Endothelial cell of umbilical vein (primary cell): ENCODE measurements around the gene ZNF20. TPM values are rescaled to one million over a fixed set of nuclear protein-coding genes. Genes with fewer than 3 reads are reported as not detected.

Experiments used
- BruUV-seq: library from RNA; stranded (reverse); fragments of 400-500 nt; replicated peaks from 2 replicates; lab custom pipeline; 2021; lab: Mats Ljungman, UMichigan
- CTCF ChIA-PET: fragments of 300-600, 350-600 bp; sonication (Branson Sonifier 250); formaldehyde crosslinking; loops from one replicate; lab custom pipeline; 2021; ENCODE audit warnings: antibody characterized with exemption, inconsistent platforms; lab: Charles Lee
- POLR2A ChIA-PET: fragments of 300-600, 350-600 bp; sonication (Branson Sonifier 250); formaldehyde crosslinking; loops from one replicate; lab custom pipeline; 2021; ENCODE audit warnings: antibody characterized with exemption, inconsistent platforms; lab: Charles Lee
- DNase-seq: peaks from one replicate; pipeline ENCODE4 v3.0.0-alpha.2; 2011; ENCODE audit warnings: low read depth, low spot score
- FAIRE-seq: peaks from 2 replicates; lab custom pipeline; 2011; peaks lifted over from hg19 to GRCh38; lab: Jason Lieb, UNC
- H2AFZ ChIP-seq: 2 replicates; pipeline ENCODE4 v1.6.0; 2012; ENCODE audit warnings: low read depth, low read length, control low read depth, inconsistent platforms
- H3K27ac ChIP-seq: 2 replicates; pipeline ENCODE4 v1.5.1; 2011; ENCODE audit warnings: low read depth, mild to moderate bottlenecking, control low read depth, low read length, moderate library complexity; ENCODE audit not compliant: insufficient read depth
- H3K27me3 ChIP-seq, 2 experiments: 2 replicates each; pipeline versions ENCODE4 v1.6.0 to v1.6.1; 2011; ENCODE audit warnings: low read length in 2 of 2, mixed read lengths in 1 of 2; ENCODE audit not compliant: control insufficient read depth in 2 of 2, insufficient read depth in 2 of 2
- H3K36me3 ChIP-seq, 2 experiments: 2 replicates in 1 of 2; 3 replicates in 1 of 2; pipeline ENCODE4 v1.5.1; 2011; ENCODE audit warnings: low read length in 2 of 2, mild to moderate bottlenecking in 1 of 2, moderate library complexity in 1 of 2; ENCODE audit not compliant: control insufficient read depth in 2 of 2, insufficient read depth in 2 of 2; ENCODE audit errors: extremely low read depth in 1 of 2
- H3K4me1 ChIP-seq: 3 replicates; pipeline ENCODE4 v1.5.1; 2011; ENCODE audit warnings: mild to moderate bottlenecking, low read length; ENCODE audit not compliant: control insufficient read depth, insufficient read depth; ENCODE audit errors: extremely low read depth
- H3K4me2 ChIP-seq: 2 replicates; pipeline ENCODE4 v1.6.1; 2011; ENCODE audit warnings: low read length, control low read depth, mixed read lengths; ENCODE audit not compliant: insufficient read depth
- H3K4me3 ChIP-seq, 3 experiments: fragments of 200-600 bp in 1 of 3; sonication (generic), shearing (Covaris generic) in 1 of 3; replicated peaks in 1 of 3; 2 replicates each; pipeline ENCODE4 v1.5.1; 2011 to 2016; ENCODE audit warnings: control low read depth in 3 of 3, low read length in 3 of 3, mild to moderate bottlenecking in 2 of 3, inconsistent platforms in 1 of 3, low read depth in 1 of 3, moderate library complexity in 1 of 3; ENCODE audit not compliant: insufficient read depth in 1 of 3
- H3K79me2 ChIP-seq: 2 replicates; pipeline ENCODE4 v1.6.0; 2012; ENCODE audit warnings: low read length, inconsistent platforms; ENCODE audit not compliant: control insufficient read depth, insufficient read depth
- H3K9ac ChIP-seq: replicated peaks from 2 replicates; pipeline ENCODE3; 2011; ENCODE audit warnings: low read length, control low read depth; ENCODE audit not compliant: insufficient read depth; ENCODE audit errors: extremely low read depth
- H3K9me1 ChIP-seq: replicated peaks from 3 replicates; pipeline ENCODE4 v1.6.0; 2011; ENCODE audit warnings: mild to moderate bottlenecking, low read length; ENCODE audit not compliant: control insufficient read depth, insufficient read depth; ENCODE audit errors: extremely low read depth
- H3K9me3 ChIP-seq: replicated peaks from 2 replicates; pipeline ENCODE4 v1.5.1; 2012; ENCODE audit warnings: low read length, inconsistent platforms; ENCODE audit not compliant: control insufficient read depth, insufficient read depth
- H4K20me1 ChIP-seq: replicated peaks from 2 replicates; pipeline ENCODE3; 2011; ENCODE audit warnings: mild to moderate bottlenecking, low read length; ENCODE audit not compliant: control insufficient read depth, insufficient read depth; ENCODE audit errors: extremely low read depth
- EZH2 ChIP-seq: IDR thresholded peaks from 2 replicates; pipeline ENCODE4 v1.6.1; 2012; ENCODE audit warnings: borderline replicate concordance, low read depth, mild to moderate bottlenecking, moderate library complexity, low read length, inconsistent platforms; ENCODE audit not compliant: severe bottlenecking
- FOS ChIP-seq: IDR thresholded peaks from 2 replicates; pipeline ENCODE4 v1.6.1; 2011; ENCODE audit warnings: mild to moderate bottlenecking, low read length, moderate library complexity, borderline replicate concordance; ENCODE audit not compliant: insufficient read depth
- GATA2 ChIP-seq: IDR thresholded peaks from 2 replicates; pipeline ENCODE4 v1.7.0; 2011; ENCODE audit warnings: low read depth, mild to moderate bottlenecking, moderate library complexity, mixed read lengths, low read length; ENCODE audit not compliant: insufficient read length, insufficient read depth
- JUN ChIP-seq: IDR thresholded peaks from 2 replicates; pipeline ENCODE4 v1.6.1; 2011; ENCODE audit warnings: borderline replicate concordance, low read depth; ENCODE audit not compliant: insufficient read length, insufficient read depth
- MYC ChIP-seq: IDR thresholded peaks from one replicate; pipeline ENCODE4 v1.6.1; 2011; ENCODE audit warnings: mild to moderate bottlenecking, low read depth, low read length
- POLR2A ChIP-seq: IDR thresholded peaks from 2 replicates; pipeline ENCODE4 v1.6.1; 2012; ENCODE audit warnings: low read depth, mild to moderate bottlenecking, control low read depth, low read length
- POLR2AphosphoS5 ChIP-seq: IDR thresholded peaks from 2 replicates; pipeline ENCODE4 v1.6.1; 2012; ENCODE audit warnings: low read depth, mild to moderate bottlenecking, control low read depth, low read length, moderate library complexity; ENCODE audit not compliant: insufficient read depth
- dilution Hi-C: fragments of 300-500 bp; cut with MboI; formaldehyde crosslinking; loops from one replicate; pipeline ENCODE4 v1.15.0; 2019; ENCODE audit warnings: low sequenced_read_pairs; ENCODE audit not compliant: extremely low pct_ligation_motif_present
- intact Hi-C: fragments of 100-400 bp; cut with micrococcal nuclease; formaldehyde crosslinking; loops from one replicate; pipeline ENCODE4 v1.10.0; 2022
- polyA plus RNA-seq, 4 experiments: library from polyadenylated mRNA; depleted of rRNA in 3 of 4; stranded (reverse) in 3 of 4; unstranded in 1 of 4; fragments of >200 nt; gene quantifications; 2 replicates each; pipeline versions ENCODE4 v1.2.1 to v1.2.3, GENCODE V29; 2011 to 2012; ENCODE audit warnings: missing spikeins in 1 of 4
- total RNA-seq: library from RNA; stranded (reverse); gene quantifications from 2 replicates; pipeline ENCODE4 v1.2.3, GENCODE V29; 2021
- TF ChIP-seq, protein P1 (sequence below), 2 donors: IDR thresholded peaks; 1 replicate in 1 of 2; 2 replicates in 1 of 2; pipeline ENCODE4 v1.5.1; 2011; ENCODE audit warnings: low read length in 2 of 2, mild to moderate bottlenecking in 2 of 2, moderate library complexity in 2 of 2, control low read depth in 1 of 2, inconsistent platforms in 1 of 2, low read depth in 1 of 2; ENCODE audit not compliant: insufficient read depth in 1 of 2; ENCODE audit errors: extremely low read depth in 1 of 2
- TF ChIP-seq, protein P2 (sequence below): IDR thresholded peaks from 2 replicates; pipeline ENCODE4 v1.6.1; 2011; ENCODE audit not compliant: insufficient read depth, insufficient read length

The ZNF20 gene
- total and polyA plus RNA-seq, 2 donors (not counting 3 experiments of a cell fraction or from before 2014, with no cell fraction given), result 0.35 TPM

DNA sequence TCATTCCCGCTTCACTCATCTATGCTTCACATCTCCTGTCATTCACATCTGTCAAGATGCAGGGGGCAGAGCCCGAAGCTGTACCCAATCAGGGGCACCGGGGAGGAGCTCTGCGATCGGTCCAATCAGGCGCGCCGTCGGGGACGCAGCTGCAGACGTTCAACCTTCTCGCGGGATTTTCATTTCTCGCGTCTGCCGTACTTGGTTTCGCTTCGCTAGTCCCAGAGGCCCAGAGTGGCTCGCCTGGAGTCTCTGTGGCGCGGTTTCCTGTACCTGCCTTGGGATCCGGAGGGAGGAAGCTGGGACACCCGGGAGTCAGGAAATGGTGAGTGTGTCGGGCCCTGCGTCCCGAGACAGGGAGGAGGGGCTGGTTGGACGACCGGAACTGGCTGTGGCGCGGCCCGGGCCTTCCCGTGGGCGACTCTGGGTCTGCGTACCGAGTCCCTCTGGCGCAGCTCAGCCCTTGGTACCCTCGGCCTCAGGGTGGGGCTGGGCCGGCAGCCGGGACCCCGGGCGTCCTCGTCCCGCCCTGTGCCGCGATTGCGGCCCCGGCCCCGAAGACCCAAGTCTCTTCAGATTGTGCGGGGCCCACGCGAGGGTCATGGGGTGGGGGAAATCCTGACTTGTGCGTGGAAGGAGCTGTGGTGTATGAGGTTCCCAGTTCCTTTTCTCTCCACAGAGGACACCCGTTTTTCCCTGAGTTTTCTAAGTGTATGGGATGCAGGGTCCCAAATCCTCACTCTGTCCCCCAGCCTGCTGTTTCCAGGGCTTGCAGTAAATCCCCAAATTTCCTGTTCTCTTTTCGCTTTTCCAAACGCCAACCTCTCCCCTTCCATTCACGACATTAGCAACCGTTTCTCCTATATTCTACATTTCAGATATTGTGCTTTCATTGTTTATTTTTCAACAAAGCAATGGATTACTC, 23.0 kb upstream of the ZNF20 start, which contains the start of gene ZNF136:
Gene ZNF136, plus strand, starts transcription at position 215 of the 925 bp plus-strand sequence. Its CDS starts 108 bp downstream, at position 323.
- dilution Hi-C loops, result no loop called here
- H3K27me3 ChIP-seq, result no peaks in the 10 kb centered on the region
- no peaks in the 10 kb centered on the region for H3K9me1 ChIP-seq
- H3K36me3 ChIP-seq, result no peaks in the 10 kb centered on the region
- CTCF ChIA-PET, result interaction anchor here (0.6 to 1.5 kb wide), 7 partner anchors 9 to 380 kb away, joined by 3 to 8 read pairs (median 5); partner anchors contain the start of genes ZNF442 and ZNF700
- peak within 1 kb of the TSS; percentile 93 for H3K27ac ChIP-seq
- TF ChIP-seq POLR2AphosphoS5 (peak; percentile 77), FOS (peak; percentile 43), EZH2 (no peak), POLR2A (peak; percentile 70)
- peak within 1 kb of the TSS; percentile 89 for H2AFZ ChIP-seq
- no peaks in the 10 kb centered on the region for H3K9me3 ChIP-seq
- FAIRE-seq (peak; percentile 99), DNase-seq (peak; percentile 96)
- peak within 1 kb of the TSS; percentile 90 for H3K9ac ChIP-seq
- POLR2A ChIA-PET, result interaction anchor here (0.6 kb wide), 1 partner anchor 130 kb away, joined by 7 read pairs; no protein-coding TSS in a partner anchor
- H3K79me2 ChIP-seq, result peaks cover 5% of the 10 kb centered on the region
- no peaks in the 10 kb centered on the region for H4K20me1 ChIP-seq
- H3K4me1 ChIP-seq, result peaks cover 9% of the 10 kb centered on the region
- TSS peak; percentile 49 for BruUV-seq
- peak within 1 kb of the TSS; percentile 57 to 86 (median 67) for H3K4me3 ChIP-seq
- H3K4me2 ChIP-seq, result peak within 1 kb of the TSS; percentile 98
- intact Hi-C loops, result loop anchor here (1.0 to 5.0 kb wide), 3 partner anchors 131 to 504 kb away; partner anchors contain the start of genes MAN2B1, WDR83, ZNF44 and ZNF564

DNA sequence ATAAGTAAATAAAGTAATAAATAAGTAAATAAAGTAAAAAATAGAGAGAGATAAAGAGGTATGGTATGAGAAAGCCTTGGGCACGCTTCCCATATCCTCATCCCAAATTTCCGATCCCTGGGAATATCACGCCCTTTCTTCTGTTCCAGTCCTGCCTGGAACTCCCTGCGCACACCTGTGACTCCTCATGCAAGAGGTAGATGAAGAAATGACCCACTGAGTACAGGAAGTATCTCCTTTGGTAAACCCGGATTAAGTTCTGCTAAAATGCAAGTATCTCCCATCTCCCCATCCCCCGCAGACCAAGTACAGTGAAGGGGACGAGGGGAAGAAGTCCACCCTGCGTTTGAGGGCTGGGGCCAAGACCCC, 22.3 kb upstream of the ZNF20 start:
- no peaks in the 10 kb centered on the region for H3K9me1 ChIP-seq
- no peaks in the 10 kb centered on the region for H3K9me3 ChIP-seq
- peak overlapping the region; percentile 89 for H2AFZ ChIP-seq
- H3K9ac ChIP-seq, result no peak overlapping the region
- intact Hi-C loops (loop anchor here (2.0 to 5.0 kb wide), 2 partner anchors 388 to 505 kb away; partner anchors contain the start of genes MAN2B1, WDR83 and ZNF564), dilution Hi-C loops (no loop called here)
- DNase-seq (no peak), FAIRE-seq (no peak)
- H3K4me3 ChIP-seq, result peak overlapping the region in 2 of 3 experiments; percentile 67 to 86
- no peaks in the 10 kb centered on the region for H3K27me3 ChIP-seq
- H3K4me1 ChIP-seq, result peaks cover 9% of the 10 kb centered on the region
- H4K20me1 ChIP-seq, result no peaks in the 10 kb centered on the region
- no peak overlapping the region for H3K27ac ChIP-seq
- POLR2A ChIA-PET, result no interaction called here
- no peaks in the 10 kb centered on the region for H3K36me3 ChIP-seq
- TF ChIP-seq, protein P1, sequence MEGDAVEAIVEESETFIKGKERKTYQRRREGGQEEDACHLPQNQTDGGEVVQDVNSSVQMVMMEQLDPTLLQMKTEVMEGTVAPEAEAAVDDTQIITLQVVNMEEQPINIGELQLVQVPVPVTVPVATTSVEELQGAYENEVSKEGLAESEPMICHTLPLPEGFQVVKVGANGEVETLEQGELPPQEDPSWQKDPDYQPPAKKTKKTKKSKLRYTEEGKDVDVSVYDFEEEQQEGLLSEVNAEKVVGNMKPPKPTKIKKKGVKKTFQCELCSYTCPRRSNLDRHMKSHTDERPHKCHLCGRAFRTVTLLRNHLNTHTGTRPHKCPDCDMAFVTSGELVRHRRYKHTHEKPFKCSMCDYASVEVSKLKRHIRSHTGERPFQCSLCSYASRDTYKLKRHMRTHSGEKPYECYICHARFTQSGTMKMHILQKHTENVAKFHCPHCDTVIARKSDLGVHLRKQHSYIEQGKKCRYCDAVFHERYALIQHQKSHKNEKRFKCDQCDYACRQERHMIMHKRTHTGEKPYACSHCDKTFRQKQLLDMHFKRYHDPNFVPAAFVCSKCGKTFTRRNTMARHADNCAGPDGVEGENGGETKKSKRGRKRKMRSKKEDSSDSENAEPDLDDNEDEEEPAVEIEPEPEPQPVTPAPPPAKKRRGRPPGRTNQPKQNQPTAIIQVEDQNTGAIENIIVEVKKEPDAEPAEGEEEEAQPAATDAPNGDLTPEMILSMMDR (IDR thresholded peaks at IDR 0.05; ENCODE audit: extremely low read depth in 1 of 2, insufficient read depth in 1 of 2, low read depth in 1 of 2, low read length in 2 of 2), result no peak
- TF ChIP-seq MYC, result no peak
- no peak for TF ChIP-seq POLR2AphosphoS5
- TF ChIP-seq EZH2, result no peak
- no peak for TF ChIP-seq POLR2A
- TF ChIP-seq GATA2, result no peak
- TF ChIP-seq FOS, result no peak
- no peak for TF ChIP-seq JUN
- TF ChIP-seq, protein P2, sequence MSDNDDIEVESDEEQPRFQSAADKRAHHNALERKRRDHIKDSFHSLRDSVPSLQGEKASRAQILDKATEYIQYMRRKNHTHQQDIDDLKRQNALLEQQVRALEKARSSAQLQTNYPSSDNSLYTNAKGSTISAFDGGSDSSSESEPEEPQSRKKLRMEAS, result no peak
- CTCF ChIA-PET, result interaction anchor here (0.7 to 1.5 kb wide), 6 partner anchors 9 to 238 kb away, joined by 3 to 8 read pairs (median 6); partner anchors contain the start of genes ZNF442 and ZNF700
- peaks cover 5% of the 10 kb centered on the region for H3K79me2 ChIP-seq
- no TSS peak for BruUV-seq
- peak overlapping the region; percentile 98 for H3K4me2 ChIP-seq
